Omental fat pad (tissue), 4 donors: ENCODE data around the gene TTC28. TPM values are rescaled to one million over a fixed set of nuclear protein-coding genes. Genes with fewer than 3 reads are reported as not detected.

Source experiments
- ATAC-seq: fragments of 150-250 bp; one replicate; pipeline ENCODE4 v1.9.1; 2016; ENCODE audit warnings: mild to moderate bottlenecking, moderate library complexity; ENCODE audit not compliant: low FRiP score
- DNase-seq: peaks from one replicate; pipeline ENCODE4 v3.0.0-alpha.2; 2019; ENCODE audit warnings: low spot score
- CTCF ChIP-seq, 3 donors: fragments of 450-650 bp; IDR thresholded peaks; one replicate each; pipeline ENCODE4 v1.5.1; 2016 to 2017; ENCODE audit warnings: antibody characterized with exemption in 3 of 3, mild to moderate bottlenecking in 3 of 3, moderate library complexity in 2 of 3
- total RNA-seq, 4 donors: library from RNA; depleted of rRNA; stranded (reverse); fragments of >200 nt; gene quantifications; one replicate each; pipeline ENCODE4 v1.1.0, GENCODE V29; 2016

The TTC28 gene
- total RNA-seq, 4 donors from 2014 or later, result 28.6 to 103 (median 50.6) TPM

GRCh38 chr22:28151151-28151816 is 528.4 kb downstream of the TTC28 start:
- ATAC-seq, result no peak

GRCh38 chr22:28148816-28149465 is 530.7 kb downstream of the TTC28 start:
- DNase-seq (no peak), ATAC-seq (no peak)
- TF ChIP-seq CTCF (IDR thresholded peaks at IDR 0.05), result no peak

More at GRCh38 chr22:28151151-28151816, 528.4 kb downstream of the TTC28 start:
- DNase-seq, result no peak
- TF ChIP-seq CTCF (IDR thresholded peaks at IDR 0.05), result no peak

- DNase-seq, result no peak
- no peak for TF ChIP-seq CTCF (IDR thresholded peaks at IDR 0.05)
- no peak for ATAC-seq
These were observed 532.2 kb downstream of the TTC28 start for GRCh38 chr22:28147401-28147800.

- ATAC-seq (no peak), DNase-seq (no peak)
- TF ChIP-seq CTCF (IDR thresholded peaks at IDR 0.05), result no peak
These were observed 533.0 kb downstream of the TTC28 start for GRCh38 chr22:28146401-28147314.

- DNase-seq (no peak), ATAC-seq (no peak)
- no peak for TF ChIP-seq CTCF (IDR thresholded peaks at IDR 0.05)
These were observed 535.5 kb downstream of the TTC28 start for GRCh38 chr22:28143961-28144745.

- no peak for TF ChIP-seq CTCF (IDR thresholded peaks at IDR 0.05)
- DNase-seq, result no peak
- ATAC-seq, result no peak
These were observed 536.3 kb downstream of the TTC28 start for GRCh38 chr22:28143241-28143865.
